ENCODE results near the gene PCCA.
"Not testable (repeated sequence)": the region's sequence is repeated elsewhere in the genome, so short reads cannot be mapped to it uniquely, and the experiment has no call there.

Gene PCCA

DNA sequence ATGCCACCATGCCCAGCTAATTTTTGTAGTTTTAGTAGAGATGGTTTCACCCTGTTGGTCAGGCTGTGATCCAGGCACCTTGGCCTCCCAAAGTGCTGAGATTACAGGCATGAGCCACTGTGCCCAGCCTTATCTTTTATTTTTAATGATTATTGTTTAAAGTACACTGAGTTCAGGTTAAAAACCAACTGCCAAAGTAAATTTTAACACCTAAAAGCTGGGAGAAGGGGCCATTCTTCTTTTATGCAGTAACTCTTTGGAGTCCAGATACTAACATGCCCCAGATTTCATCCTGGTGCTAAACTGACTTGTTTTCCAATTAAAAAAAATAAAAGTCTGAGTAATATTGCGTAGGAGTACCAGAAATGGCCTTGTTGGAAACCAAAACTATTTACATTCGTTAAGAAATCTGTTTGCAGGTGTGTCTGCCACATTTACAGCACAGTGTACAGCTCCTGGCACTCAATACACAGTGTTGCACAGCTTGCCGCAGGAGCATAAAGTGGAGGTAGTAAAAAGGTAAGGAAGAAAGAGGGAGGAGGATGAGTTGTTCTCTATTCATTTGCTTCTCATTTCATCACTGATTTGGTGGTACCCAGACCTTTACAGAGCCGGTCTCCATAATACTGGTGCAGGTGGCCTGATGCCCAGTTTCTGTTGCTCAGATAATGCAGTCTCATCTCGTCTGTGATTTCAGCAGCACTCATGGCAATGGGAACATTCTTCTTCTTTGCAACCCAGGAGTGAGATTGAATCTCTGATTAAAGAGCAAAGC, 108.9 kb downstream of the PCCA start:
- DNase-seq = no peak

DNA sequence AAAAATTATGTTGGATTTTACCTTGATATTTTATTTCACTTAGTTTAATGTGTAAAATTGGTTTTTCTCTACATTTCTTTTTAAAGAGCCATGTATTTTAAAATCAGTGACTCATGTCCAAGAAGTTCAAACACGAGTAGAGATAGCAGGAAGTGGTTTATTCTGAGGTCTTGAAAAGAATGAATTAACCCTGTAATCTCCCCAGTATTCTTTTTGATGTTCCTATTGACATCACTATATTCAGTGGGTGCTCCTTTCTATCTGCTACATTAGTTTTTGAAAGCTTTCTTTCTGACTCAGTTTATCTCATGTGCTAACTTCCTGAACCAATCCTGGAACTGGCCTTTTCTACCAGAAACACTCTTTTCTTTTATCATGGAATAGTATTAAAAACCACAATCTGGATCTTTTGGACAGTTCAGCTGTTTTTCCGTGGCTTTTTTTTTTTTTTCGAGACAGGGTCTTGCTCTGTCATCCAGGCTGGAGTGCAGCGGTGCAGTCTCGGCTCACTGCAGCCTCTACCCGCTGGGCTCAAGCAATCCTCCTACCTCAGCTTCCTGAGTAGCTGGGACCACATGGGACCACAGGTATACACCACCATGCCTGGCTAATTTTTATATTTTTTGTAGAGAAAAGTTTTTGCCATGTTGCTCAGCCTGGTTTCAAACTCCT, 114.9 kb downstream of the PCCA start:
- DNase-seq = no peak

DNA sequence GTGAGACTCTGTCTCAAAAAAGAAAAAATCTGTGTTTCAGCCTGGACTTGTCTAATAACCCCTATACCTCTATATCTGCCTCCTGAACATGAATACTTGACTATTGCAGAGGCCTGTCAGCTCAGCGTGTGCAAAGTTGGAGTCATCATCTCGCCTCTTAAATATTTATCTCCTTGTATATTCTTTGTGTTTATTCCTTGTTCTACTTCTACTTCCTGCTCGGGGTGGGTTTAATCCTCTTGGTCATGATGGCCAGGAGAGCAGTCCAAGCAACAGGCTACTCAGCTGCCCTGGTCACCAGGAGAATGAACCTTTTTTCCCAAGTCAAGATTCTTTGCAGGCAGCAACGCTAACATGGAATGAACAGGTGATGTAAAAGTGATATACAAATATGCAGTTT, 119.1 kb downstream of the PCCA start:
- no peak for DNase-seq

DNA sequence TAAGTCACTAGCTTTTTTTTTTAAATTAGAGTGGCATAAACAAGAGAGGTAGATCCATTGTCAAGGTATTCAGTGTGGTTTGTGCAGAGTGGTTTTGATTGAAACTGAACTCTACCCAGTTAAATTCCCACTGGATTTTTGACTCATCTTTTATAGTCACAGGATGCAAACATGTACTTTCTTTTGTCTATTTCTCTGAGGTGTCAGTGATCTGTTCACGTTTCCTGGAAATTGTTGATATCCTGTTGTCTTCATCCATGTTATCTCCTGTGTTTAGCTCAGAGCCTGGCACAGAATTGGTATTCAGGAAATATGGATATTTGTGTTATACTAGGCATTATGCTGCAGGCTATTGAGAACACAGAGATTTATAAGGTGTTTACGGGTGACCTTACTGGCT, 119.7 kb downstream of the PCCA start:
- no peak for DNase-seq

DNA sequence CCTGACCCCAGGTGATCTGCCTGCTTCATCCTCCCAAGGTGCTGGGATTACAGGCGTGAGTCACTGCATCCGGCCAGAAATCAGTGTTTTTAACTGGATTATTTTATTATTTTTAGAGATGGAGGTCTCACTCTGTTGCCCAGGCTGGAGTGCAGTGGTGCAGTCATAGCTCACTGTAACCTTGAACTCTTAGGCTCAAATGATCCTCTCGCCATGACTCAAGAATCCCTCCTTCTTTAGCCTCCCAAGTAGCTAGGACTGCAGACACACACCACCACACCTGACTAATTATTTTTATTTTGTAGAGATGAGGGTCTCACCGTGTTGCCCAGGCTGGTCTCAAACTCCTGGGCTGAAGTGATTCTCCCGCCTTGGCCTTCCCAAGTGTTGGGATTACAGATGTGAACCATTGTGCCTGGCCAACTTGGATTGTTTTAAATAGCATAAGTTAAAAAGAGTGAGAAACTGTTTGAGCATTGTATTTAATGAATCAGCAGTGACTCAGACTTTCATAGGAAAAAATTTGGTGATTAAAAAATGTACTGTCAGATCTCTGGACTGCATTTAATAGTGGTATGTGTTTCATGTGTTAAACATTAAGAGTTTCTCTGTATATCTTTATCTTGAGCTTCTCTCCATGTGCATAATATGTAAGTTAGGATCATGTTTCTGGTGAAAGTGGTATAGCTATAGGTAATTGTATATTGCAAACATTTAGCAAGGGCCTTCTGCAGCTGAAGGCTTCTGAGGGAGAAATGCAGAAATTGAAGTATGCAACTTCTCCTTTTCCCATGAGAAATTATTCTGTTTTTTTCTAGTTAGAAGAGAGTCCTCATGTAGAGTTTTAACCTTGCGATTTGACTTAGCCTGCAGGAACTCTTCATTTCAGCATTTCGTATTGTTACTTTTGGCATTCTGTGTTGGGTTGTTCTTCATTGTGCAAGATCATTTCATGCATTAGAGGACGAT, 121.2 kb downstream of the PCCA start:
- no peak for DNase-seq

- DNase-seq = no peak
Observed at GRCh38 chr13:100211016-100211710, 122.3 kb downstream of the PCCA start.

DNA sequence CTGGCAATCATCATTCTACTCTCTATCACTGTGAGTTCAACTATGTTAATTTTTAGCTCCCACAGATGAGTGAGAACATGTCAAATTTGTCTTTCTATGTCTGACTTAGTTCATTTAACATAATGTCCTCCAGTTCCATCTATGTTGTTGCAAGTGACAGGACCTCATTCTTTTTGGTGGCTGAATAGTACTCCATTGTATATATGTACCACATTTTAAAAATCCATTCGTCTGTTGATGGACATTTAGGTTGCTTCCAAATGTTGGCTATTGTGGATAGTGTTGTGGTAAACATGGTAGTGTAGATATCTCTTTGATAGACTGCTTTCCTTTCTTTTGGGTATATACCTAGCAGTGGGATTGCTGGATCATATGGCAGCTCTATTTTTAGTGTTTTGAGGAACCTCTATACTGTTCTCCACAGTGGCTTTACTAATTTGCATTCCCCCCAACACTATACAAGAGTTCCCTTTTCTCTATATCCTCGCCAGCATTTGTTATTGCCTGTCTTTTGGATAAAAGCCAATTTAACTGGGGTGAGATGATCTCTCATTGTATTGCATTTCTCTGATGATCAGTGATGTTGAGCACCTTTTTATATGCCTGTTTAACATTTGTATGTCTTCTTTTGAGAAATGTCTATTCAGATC, 124.1 kb downstream of the PCCA start:
- no peak for DNase-seq

- no peak for DNase-seq
Observed at GRCh38 chr13:100213576-100213975, 124.7 kb downstream of the PCCA start.

- DNase-seq = no peak
Observed at GRCh38 chr13:100214886-100215285, 126.0 kb downstream of the PCCA start.

DNA sequence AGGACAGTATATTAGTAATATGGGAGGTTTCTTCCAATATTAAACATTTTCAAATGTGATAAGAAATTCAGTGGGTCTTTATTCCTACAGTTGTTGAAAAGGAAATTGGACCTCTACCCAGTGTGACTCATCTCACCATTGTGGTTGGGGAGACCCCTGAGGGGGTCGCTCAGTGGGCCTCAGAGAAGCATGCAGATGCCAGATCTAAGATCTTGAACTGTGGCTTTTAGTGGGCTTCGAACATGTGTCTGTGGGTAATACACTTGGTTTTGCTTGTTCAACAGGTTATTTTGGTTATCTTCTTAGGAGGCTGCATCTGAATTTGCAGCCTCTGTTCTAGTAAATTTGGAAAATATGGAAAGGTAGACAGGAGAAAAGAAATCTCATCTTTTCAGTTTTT, 132.3 kb downstream of the PCCA start:
- no peak for DNase-seq

GRCh38 chr13:100223966-100224530, 135.2 kb downstream of the PCCA start:
- DNase-seq = not testable (repeated sequence)

GRCh38 chr13:100229603-100230002, 140.7 kb downstream of the PCCA start:
- DNase-seq = no peak

GRCh38 chr13:100230769-100231149, 141.9 kb downstream of the PCCA start:
- DNase-seq = no peak

DNA sequence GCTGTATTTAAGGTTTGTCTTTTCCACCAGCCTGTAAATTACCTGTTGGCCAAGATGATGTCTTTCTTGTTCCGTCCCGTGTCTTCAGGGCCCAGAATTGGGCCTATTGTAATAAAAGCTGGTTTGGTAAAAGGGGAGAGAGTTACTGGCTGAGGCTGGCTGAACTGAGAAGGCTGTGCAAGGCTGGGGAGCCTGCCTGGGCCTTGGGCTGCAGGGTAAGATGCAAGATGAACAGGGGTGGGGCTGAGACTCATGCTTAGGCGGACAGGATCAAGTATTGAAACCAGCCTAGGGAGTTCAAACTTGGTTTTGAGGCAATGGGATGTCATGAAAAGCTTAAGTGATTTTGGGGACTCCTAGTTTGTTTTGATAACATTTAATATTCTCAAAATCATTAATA, 142.3 kb downstream of the PCCA start:
- DNase-seq = no peak

GRCh38 chr13:100234006-100234405, 145.1 kb downstream of the PCCA start:
- no peak for DNase-seq

GRCh38 chr13:100234524-100235136, 145.7 kb downstream of the PCCA start:
- no peak for DNase-seq

- DNase-seq = no peak
Observed at GRCh38 chr13:100235311-100235901, 146.5 kb downstream of the PCCA start.

DNA sequence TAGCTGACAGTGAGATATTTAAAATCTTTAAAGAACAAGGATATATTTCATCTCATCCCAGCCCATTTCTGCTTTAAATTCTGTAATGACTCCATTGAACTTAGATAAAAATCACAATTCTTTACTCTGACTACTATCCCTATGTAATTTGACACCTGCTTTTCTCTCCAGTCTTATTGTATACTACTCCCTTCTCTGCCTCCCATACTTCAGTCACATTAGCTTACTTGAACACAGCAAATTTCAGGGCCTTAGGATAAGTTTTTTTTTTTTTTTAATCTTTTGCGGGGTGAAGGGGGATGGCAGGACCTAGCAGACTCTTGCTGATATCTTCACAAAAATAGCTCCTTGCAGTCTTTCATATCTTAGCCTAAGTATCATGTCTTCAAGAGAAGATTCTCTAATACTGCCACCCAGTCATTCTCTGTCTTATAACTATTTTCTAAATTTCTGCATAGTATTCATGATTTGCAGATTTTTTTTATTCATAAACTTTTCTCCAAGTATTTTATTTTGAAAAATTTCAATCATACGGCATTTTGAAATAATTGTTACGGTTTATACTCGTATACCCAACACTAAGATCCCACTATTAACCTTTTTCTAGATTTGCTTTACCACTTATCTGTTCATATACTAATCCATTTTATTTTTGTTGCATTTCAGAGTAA, 151.4 kb downstream of the PCCA start:
- no peak for DNase-seq

- no peak for DNase-seq
Observed at GRCh38 chr13:100244431-100244830, 155.5 kb downstream of the PCCA start.

- DNase-seq = no peak
Observed at GRCh38 chr13:100245104-100245503, 156.2 kb downstream of the PCCA start.

All from GDM1 (cell line).